Measurements from ENCODE around the gene LPCAT3.

GRCh38 chr12:7059780-7060179 is 41.5 kb upstream of the LPCAT3 start:
- no peak for TF ChIP-seq CTCF (conservative IDR thresholded peaks at IDR 0.05)
- no peak for TF ChIP-seq EZH2 (IDR thresholded peaks at IDR 0.05; ENCODE audit: low read depth)
